ENCODE measurements around the gene C9orf72.

DNA sequence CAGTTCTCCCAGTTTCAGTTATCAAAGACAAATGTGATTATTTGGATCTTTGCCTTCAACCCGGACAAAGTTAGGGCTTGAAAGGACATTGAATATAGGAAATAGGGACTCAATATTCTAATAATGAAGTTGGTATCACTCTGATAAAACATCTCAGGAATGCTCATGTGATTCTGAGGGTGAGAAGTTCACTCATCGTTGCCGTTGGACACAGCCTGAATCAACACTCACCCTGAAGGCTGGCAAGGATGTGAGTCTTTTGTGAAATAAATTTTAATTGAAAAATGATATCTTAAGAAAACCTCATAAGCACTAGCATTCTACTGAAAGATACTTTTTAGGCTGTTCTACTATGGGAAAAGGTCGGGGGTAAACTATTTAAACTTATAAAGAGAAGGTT is 44.8 kb upstream of the C9orf72 start:
- TF ChIP-seq POLR2A (IDR thresholded peaks at IDR 0.05) = no peak
- TF ChIP-seq, protein P1, sequence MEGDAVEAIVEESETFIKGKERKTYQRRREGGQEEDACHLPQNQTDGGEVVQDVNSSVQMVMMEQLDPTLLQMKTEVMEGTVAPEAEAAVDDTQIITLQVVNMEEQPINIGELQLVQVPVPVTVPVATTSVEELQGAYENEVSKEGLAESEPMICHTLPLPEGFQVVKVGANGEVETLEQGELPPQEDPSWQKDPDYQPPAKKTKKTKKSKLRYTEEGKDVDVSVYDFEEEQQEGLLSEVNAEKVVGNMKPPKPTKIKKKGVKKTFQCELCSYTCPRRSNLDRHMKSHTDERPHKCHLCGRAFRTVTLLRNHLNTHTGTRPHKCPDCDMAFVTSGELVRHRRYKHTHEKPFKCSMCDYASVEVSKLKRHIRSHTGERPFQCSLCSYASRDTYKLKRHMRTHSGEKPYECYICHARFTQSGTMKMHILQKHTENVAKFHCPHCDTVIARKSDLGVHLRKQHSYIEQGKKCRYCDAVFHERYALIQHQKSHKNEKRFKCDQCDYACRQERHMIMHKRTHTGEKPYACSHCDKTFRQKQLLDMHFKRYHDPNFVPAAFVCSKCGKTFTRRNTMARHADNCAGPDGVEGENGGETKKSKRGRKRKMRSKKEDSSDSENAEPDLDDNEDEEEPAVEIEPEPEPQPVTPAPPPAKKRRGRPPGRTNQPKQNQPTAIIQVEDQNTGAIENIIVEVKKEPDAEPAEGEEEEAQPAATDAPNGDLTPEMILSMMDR (IDR thresholded peaks at IDR 0.05) = no peak
